22Rv1 (cell line): ENCODE results near the gene ROR1.

ENCODE experiments used
- ZFX ChIP-seq: fragments of 450-650 bp; IDR thresholded peaks from 2 replicates; pipeline ENCODE4 v1.6.1; 2017; ENCODE audit warnings: antibody characterized with exemption, borderline replicate concordance
- TF ChIP-seq, protein P1 (sequence below): fragments of 450-650 bp; IDR thresholded peaks from 2 replicates; pipeline ENCODE4 v1.5.1; 2017; ENCODE audit warnings: mild to moderate bottlenecking

- TF ChIP-seq, protein P1, sequence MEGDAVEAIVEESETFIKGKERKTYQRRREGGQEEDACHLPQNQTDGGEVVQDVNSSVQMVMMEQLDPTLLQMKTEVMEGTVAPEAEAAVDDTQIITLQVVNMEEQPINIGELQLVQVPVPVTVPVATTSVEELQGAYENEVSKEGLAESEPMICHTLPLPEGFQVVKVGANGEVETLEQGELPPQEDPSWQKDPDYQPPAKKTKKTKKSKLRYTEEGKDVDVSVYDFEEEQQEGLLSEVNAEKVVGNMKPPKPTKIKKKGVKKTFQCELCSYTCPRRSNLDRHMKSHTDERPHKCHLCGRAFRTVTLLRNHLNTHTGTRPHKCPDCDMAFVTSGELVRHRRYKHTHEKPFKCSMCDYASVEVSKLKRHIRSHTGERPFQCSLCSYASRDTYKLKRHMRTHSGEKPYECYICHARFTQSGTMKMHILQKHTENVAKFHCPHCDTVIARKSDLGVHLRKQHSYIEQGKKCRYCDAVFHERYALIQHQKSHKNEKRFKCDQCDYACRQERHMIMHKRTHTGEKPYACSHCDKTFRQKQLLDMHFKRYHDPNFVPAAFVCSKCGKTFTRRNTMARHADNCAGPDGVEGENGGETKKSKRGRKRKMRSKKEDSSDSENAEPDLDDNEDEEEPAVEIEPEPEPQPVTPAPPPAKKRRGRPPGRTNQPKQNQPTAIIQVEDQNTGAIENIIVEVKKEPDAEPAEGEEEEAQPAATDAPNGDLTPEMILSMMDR = no peak
- TF ChIP-seq ZFX = no peak
Observed at GRCh38 chr1:63909526-63909925, 135.7 kb downstream of the ROR1 start.
